GM19397 (cell line): ENCODE results near the gene TEX51.

Source experiments
- ATAC-seq: cut with Tn5 transposase; IDR thresholded peaks from one replicate; pipeline ENCODE4 v1.9.1; 2021; ENCODE audit warnings: mild to moderate bottlenecking, moderate library complexity; ENCODE audit not compliant: unreplicated experiment

Gene TEX51

GRCh38 chr2:126890551-126891450, 7.9 kb upstream of the TEX51 start:
- ATAC-seq = no peak

- ATAC-seq = no peak
Observed at GRCh38 chr2:126891681-126892500, 6.8 kb upstream of the TEX51 start.

- ATAC-seq = no peak
Observed at GRCh38 chr2:126893153-126893552, 5.5 kb upstream of the TEX51 start.

- ATAC-seq = no peak
Observed at GRCh38 chr2:126893606-126894005, 5.1 kb upstream of the TEX51 start.

- no peak for ATAC-seq
Observed at GRCh38 chr2:126894082-126894481, 4.6 kb upstream of the TEX51 start.

DNA sequence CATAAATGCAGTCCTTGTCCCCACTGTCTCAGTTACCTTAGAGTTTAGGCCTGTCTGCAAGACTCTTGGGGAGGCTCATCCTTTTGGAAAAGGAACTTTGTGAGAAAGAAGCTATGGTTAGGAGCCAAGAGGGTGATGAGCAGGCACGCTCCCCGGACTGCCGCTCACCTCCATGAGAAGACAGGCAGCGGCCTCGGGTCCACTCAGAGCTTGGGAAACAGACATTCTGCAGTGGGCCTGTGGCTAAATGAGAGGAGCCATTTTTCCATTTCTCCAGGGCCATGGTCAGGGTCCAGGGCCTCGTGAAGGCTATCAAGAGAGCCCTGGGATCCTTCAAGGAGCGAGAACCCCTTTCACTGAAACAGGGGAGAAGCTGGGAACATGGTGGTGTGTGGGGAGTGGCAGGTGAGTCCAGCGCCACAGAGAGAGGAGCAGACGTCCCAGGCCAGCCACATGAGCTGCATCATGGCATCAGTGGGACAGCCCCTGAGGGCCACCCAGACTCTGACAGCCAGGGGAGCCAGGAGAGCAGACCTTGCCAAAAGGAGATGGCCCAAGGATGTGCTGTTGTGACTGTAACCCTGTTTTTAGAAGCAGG, 4.0 kb upstream of the TEX51 start:
- ATAC-seq = no peak

- no peak for ATAC-seq
Observed at GRCh38 chr2:126895336-126895735, 3.4 kb upstream of the TEX51 start.

GRCh38 chr2:126896471-126896870, 2.2 kb upstream of the TEX51 start:
- no peak for ATAC-seq

GRCh38 chr2:126899616-126900185, 1.0 kb downstream of the TEX51 start:
- ATAC-seq = no peak

DNA sequence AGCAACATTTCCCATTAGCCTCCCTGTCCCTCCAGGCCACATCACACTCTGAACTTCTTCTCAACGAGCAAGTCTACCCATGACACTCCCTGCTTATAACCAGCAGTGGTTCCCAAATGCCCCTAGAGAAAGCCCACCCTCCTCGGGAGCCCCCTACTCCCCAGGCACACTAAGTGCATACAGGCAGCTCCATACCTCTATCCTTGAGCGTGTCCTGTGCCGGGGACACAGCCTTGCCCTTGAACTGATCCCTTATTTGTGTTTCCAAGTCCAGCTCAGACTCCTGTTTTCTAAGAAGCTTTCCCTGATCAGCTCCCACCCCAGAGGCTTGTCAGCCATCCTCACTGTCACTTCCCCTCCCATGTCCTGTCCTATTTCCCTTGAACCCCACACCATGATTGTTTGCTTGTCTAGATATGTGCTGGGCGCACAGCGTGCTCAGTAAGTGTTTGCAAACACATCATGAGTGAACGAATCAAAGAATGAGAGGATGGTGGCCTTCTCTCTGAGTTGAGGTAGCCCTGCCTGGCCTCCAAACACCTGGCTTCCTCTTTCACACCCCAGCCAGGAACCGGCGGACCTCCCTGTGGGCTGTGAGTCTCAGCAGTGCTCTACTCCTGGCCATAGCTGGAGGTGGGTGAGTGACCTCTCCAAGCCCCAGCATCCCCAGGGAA, 2.1 kb downstream of the TEX51 start:
- ATAC-seq = no peak

GRCh38 chr2:126901459-126901858, 2.8 kb downstream of the TEX51 start:
- no peak for ATAC-seq

DNA sequence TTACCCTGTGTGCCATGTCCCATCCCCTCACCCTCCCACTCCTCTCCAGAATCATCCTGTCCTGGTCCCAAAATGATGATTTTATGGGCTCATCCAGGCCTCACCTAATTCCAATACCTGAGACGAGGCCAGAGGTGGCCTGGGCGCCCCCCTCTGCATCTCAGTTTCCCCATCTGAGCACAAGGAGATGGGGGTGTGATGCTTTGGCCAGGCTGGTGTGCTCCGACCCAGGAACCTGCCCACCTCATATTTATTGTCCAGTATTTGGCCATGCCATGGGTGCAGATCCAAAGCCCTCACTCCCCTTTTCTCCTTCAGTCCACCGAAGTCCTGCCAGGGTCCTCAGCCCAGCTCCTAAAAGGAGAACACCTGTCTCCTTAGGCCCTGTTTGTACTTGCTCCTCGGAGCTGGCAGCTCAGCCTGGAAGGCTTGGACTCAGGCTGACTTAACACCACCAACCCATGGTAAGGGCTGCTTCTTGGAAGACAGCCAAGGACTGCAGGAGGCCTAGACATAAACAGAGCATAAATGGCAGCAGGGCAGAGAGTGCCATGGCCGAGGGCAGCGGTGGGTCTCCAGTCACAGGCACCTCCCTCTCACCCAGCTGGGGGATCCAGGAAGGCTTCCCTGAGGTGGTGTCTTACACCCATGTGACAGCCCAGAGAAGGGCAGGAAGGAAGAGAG, 3.6 kb downstream of the TEX51 start:
- ATAC-seq = no peak

DNA sequence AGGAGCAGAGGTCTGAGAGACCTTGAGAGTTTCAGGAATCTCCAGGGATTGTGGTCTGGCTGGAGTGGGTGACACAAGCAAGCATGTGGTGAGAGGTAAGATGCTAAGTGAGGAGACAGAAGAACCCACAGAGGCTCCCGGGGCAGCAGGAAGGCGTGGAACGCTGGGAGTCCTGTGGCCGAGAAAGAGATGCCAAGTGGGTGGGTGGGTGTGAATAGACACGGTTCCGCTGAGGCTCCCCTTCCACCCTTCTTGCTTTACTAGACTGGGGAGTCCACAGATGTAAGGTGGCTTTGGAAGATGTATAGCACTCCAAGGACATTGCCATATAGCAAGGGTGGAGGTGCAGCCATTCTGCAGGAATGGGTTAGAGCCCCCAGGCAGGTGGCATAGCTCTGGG, 4.2 kb downstream of the TEX51 start:
- ATAC-seq = no peak

DNA sequence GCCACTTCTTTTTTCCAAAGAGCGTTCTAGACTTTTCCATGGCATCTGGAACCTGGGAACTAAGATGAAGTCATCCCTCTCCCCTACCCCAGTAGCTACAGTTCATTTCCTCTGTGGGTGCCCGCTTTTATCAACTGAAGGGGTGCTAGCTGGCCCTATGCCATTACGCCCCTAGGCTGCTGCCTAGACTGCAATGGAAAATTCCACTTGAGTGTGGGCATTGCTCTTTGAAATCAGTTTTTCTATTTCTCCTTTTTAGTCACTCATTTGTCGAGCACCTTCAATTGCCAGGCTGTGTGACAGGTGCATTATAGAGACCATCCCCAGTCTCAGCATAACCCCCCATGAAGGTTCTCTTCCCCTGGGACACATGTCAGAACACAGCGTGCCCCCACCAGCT, 7.3 kb downstream of the TEX51 start:
- ATAC-seq = no peak

- no peak for ATAC-seq
Observed at GRCh38 chr2:126906781-126907180, 8.1 kb downstream of the TEX51 start.

- ATAC-seq = no peak
Observed at GRCh38 chr2:126907671-126908070, 9.0 kb downstream of the TEX51 start.

GRCh38 chr2:126908721-126909177, 10.1 kb downstream of the TEX51 start:
- ATAC-seq = no peak

- ATAC-seq = no peak
Observed at GRCh38 chr2:126909366-126909765, 10.7 kb downstream of the TEX51 start.

GRCh38 chr2:126909781-126910180, 11.1 kb downstream of the TEX51 start:
- no peak for ATAC-seq

DNA sequence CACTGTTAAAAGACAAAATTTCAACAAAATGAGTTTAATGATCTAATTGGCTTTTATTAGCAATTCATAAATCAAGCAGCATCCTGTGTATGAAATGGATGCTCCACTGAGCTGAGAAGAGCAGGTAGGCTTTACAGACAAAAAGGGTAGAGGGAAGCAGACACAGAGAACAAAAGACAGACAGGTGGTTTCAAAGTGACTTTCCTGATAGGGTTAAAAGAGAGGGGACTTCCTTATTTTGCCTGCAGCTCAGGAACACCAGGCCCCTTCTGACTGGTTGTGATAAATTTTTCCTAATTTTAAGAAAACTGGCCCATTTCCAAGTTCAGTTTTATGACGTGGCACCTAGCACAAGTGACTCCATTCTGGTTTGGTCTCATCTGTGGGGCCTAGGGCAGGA, 11.9 kb downstream of the TEX51 start:
- ATAC-seq = no peak
